Lower leg skin (tissue), 4 donors: ENCODE data around the gene ELOB. TPM values are rescaled to one million over a fixed set of nuclear protein-coding genes. Genes with fewer than 3 reads are reported as not detected.

Source experiments
- DNase-seq, 2 donors: peaks; one replicate each; pipeline ENCODE4 v3.0.0-alpha.2; 2019; ENCODE audit warnings: low spot score in 2 of 2
- H3K4me3 ChIP-seq: fragments of 200-600 bp; sonication (generic); 2 replicates; pipeline ENCODE4 v1.5.1; 2017; ENCODE audit warnings: mild to moderate bottlenecking, low read depth; ENCODE audit not compliant: poor library complexity, severe bottlenecking
- CTCF ChIP-seq, 3 donors: fragments of 450-650 bp; IDR thresholded peaks; one replicate each; pipeline ENCODE4 v1.5.1; 2016; ENCODE audit warnings: antibody characterized with exemption in 3 of 3, mild to moderate bottlenecking in 3 of 3, moderate library complexity in 2 of 3
- POLR2A ChIP-seq, 2 donors: fragments of 450-650 bp; IDR thresholded peaks; one replicate each; pipeline ENCODE4 v1.6.1; 2016 to 2017; ENCODE audit warnings: antibody characterized with exemption in 2 of 2, mild to moderate bottlenecking in 1 of 2, moderate library complexity in 1 of 2
- WGBS, 2 donors: methylation state at CpG; one replicate each; pipeline ENCODE4 v1.1.5; 2018; 5-methylcytosine and 5-hydroxymethylcytosine counted together
- intact Hi-C: fragments of 100-400 bp; cut with DNase I; formaldehyde crosslinking; loops from one replicate; pipeline ENCODE4 v1.15.0; 2023; ENCODE audit warnings: low total_unique reads
- total RNA-seq, 4 donors: library from RNA; depleted of rRNA; stranded (reverse); fragments of >200 nt; gene quantifications; one replicate each; pipeline ENCODE4 v1.1.0, GENCODE V29; 2016

Gene ELOB
- total RNA-seq, 4 donors from 2014 or later: 244 to 2,128 (median 328) TPM

DNA sequence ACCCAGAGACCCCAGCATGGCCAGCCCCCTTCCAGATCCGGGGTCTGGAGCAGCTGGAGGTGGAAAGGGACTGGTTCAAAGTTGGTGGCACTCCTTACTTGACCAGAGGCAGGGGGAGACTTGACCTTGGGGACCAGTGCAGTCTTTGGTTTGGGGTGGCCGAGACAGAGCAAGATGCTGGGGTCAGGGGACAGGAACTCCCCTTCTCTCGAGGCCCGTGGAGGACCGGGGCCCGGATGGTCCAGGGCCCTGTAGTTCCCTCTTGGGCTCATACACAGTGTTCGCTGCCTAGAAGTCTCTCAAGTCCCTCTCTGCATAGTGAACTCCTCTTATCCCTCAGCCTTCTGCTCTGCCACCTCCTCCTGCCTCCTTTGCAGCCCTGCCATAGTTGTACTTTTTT, 10.9 kb upstream of the ELOB start:
- no peak for TF ChIP-seq CTCF (IDR thresholded peaks at IDR 0.05)
- no peak for TF ChIP-seq POLR2A (IDR thresholded peaks at IDR 0.05)
- intact Hi-C loops: no loop called here
- H3K4me3 ChIP-seq: no peak overlapping the region
- WGBS, 2 donors: 47 to 51% methylated on average over 7 of the region's 7 CpGs
- no peak for DNase-seq

DNA sequence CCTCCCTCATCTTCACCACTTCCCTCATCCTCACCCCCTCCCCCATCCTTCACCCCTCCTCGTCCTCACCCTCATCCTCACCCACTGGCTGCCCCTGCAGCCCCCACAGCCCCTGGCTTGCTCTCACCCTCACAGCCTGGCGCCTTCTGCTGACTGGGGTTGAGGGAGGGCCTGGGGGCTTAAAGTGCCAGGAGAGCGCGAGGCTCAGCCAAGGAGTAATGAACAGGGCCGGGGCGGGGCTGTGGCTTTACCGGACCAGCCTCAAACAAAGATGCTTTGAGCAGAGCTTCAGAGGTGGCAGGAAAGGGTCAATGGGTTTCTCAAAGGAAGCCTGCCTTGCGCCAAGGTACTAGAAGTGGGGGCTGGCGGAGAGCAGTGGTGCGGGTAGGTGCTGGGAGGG, 10.3 kb upstream of the ELOB start, which contains the start of gene PRSS33:
Gene PRSS33 (minus strand): TSS at position 155 of the 400 bp plus-strand sequence. CDS start 1,013 bp downstream, outside the sequence.
- WGBS, 2 donors: 27 to 37% methylated on average over 9 of the region's 10 CpGs
- intact Hi-C loops: no loop called here
- DNase-seq: no peak
- TF ChIP-seq CTCF (IDR thresholded peaks at IDR 0.05) (no peak), POLR2A (IDR thresholded peaks at IDR 0.05) (no peak)
- H3K4me3 ChIP-seq: no peak within 1 kb of the TSS

GRCh38 chr16:2786826-2787151, 9.7 kb upstream of the ELOB start:
- WGBS, 2 donors: 56% methylated on average over 3 of the region's 3 CpGs
- no peak for DNase-seq
- no peak overlapping the region for H3K4me3 ChIP-seq
- TF ChIP-seq CTCF (IDR thresholded peaks at IDR 0.05) (no peak), POLR2A (IDR thresholded peaks at IDR 0.05) (no peak)
- intact Hi-C loops: no loop called here

GRCh38 chr16:2786061-2786825, 9.2 kb upstream of the ELOB start:
- H3K4me3 ChIP-seq: no peak overlapping the region
- 59 to 62% methylated on average over 15 of the region's 15 CpGs for WGBS, 2 donors
- TF ChIP-seq CTCF (IDR thresholded peaks at IDR 0.05) (no peak), POLR2A (IDR thresholded peaks at IDR 0.05) (no peak)

DNA sequence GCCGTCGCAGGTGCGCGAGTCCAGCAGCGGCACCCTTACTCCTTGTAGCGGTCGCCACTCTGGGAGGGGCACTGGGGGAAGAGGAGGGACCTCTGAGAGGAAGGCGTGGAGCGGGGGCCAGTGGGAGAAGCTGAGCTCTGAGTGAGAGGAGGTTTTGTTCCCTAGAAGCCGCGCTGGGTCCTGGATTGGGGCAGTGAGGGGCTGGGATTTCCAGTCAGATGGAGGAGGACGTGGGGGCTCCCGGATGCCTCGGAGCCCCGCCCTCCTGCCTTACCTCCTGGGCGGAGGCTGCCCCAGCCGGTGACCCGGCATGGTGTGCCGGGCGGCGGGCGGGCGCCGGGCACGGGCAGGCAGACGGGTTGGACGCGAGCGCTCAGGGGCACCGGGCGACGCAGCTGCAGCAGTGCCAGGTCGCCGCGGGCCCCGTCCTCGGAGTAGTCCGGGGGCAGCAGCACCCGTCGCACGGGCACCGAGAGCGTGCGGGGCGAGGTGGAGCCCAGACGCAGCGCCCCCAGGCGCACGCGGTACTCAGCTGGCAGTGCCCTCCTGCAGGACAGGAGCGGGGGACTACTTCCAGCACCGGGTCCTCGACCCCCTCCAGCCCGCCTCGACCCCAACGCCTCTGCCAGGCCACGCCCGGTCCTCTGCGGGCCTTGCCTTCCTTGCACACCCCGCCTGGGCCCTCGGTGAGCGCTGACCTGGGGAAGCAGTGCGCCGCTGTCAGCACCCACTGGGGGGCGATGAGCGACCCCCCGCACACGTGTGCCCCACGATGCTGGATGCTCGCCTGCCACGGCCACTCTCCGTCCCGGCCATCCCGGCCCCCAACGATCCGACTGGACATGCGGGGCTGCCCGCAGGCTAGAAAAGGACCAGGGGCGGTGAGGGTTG, 8.3 kb upstream of the ELOB start:
- no peak for DNase-seq
- WGBS, 2 donors: 17 to 20% methylated on average over 36 to 60 of the region's 79 CpGs
- TF ChIP-seq POLR2A (IDR thresholded peaks at IDR 0.05): no peak
- H3K4me3 ChIP-seq: no peak overlapping the region
- intact Hi-C loops: no loop called here

More at GRCh38 chr16:2786061-2786825, 9.2 kb upstream of the ELOB start:
- intact Hi-C loops: no loop called here
- no peak for DNase-seq
